HG03280 (cell line): ENCODE data around the gene MACROH2A2.
"Not testable (repeated sequence)": the region's sequence is repeated elsewhere in the genome, so short reads cannot be mapped to it uniquely, and the experiment has no call there.

Experiments
- ATAC-seq: cut with Tn5 transposase; IDR thresholded peaks from one replicate; pipeline ENCODE4 v1.9.1; 2021; ENCODE audit warnings: mild to moderate bottlenecking, moderate library complexity; ENCODE audit not compliant: unreplicated experiment

Gene MACROH2A2

GRCh38 chr10:70066190-70066589 is 13.5 kb downstream of the MACROH2A2 start:
- no peak for ATAC-seq

- no peak for ATAC-seq
Measured at GRCh38 chr10:70067586-70067985, 14.9 kb downstream of the MACROH2A2 start.

- no peak for ATAC-seq
Measured at GRCh38 chr10:70068925-70069324, 16.3 kb downstream of the MACROH2A2 start.

- no peak for ATAC-seq
Measured at GRCh38 chr10:70069346-70069745, 16.7 kb downstream of the MACROH2A2 start.

GRCh38 chr10:70070834-70071233 is 18.2 kb downstream of the MACROH2A2 start:
- no peak for ATAC-seq

GRCh38 chr10:70074165-70074564 is 21.5 kb downstream of the MACROH2A2 start:
- no peak for ATAC-seq

GRCh38 chr10:70074971-70075370 is 22.3 kb downstream of the MACROH2A2 start:
- no peak for ATAC-seq

GRCh38 chr10:70078329-70078728 is 25.7 kb downstream of the MACROH2A2 start:
- ATAC-seq: no peak

- ATAC-seq: no peak
Measured at GRCh38 chr10:70078937-70079336, 26.3 kb downstream of the MACROH2A2 start.

GRCh38 chr10:70080789-70081188 is 28.1 kb downstream of the MACROH2A2 start:
- not testable (repeated sequence) for ATAC-seq

GRCh38 chr10:70084189-70084588 is 31.5 kb downstream of the MACROH2A2 start:
- no peak for ATAC-seq

- no peak for ATAC-seq
Measured at GRCh38 chr10:70085975-70086613, 33.4 kb downstream of the MACROH2A2 start.

GRCh38 chr10:70087616-70088307 is 35.1 kb downstream of the MACROH2A2 start:
- ATAC-seq: no peak

GRCh38 chr10:70088308-70088698 is 35.7 kb downstream of the MACROH2A2 start:
- no peak for ATAC-seq

- no peak for ATAC-seq
Measured at GRCh38 chr10:70090013-70090412, 37.4 kb downstream of the MACROH2A2 start.

- ATAC-seq: no peak
Measured at GRCh38 chr10:70090951-70091350, 38.3 kb downstream of the MACROH2A2 start.

- no peak for ATAC-seq
Measured at GRCh38 chr10:70092389-70092718, 39.7 kb downstream of the MACROH2A2 start.

- no peak for ATAC-seq
Measured at GRCh38 chr10:70093335-70093944, 40.8 kb downstream of the MACROH2A2 start.

GRCh38 chr10:70094250-70094649 is 41.6 kb downstream of the MACROH2A2 start:
- ATAC-seq: no peak

GRCh38 chr10:70096016-70096704 is 43.5 kb downstream of the MACROH2A2 start:
- ATAC-seq: no peak

- no peak for ATAC-seq
Measured at GRCh38 chr10:70096705-70097420, 44.2 kb downstream of the MACROH2A2 start.
